HG02571 (cell line): ENCODE data around the gene CCSAP.
A peak's percentile ranks its signal among the peaks of the same experiment; 100 is the strongest.

Experiments used
- ATAC-seq: cut with Tn5 transposase; IDR thresholded peaks from one replicate; pipeline ENCODE4 v1.9.1; 2021; ENCODE audit warnings: mild to moderate bottlenecking, moderate library complexity; ENCODE audit not compliant: unreplicated experiment

Gene CCSAP

GRCh38 chr1:229365569-229365968 lies 22.7 kb upstream of the CCSAP start:
- no peak for ATAC-seq

- no peak for ATAC-seq
Observed at GRCh38 chr1:229364207-229365065, 21.6 kb upstream of the CCSAP start.

- ATAC-seq, result no peak
Observed at GRCh38 chr1:229363723-229364122, 20.9 kb upstream of the CCSAP start.

GRCh38 chr1:229360420-229360819 lies 17.6 kb upstream of the CCSAP start:
- ATAC-seq, result no peak

GRCh38 chr1:229355661-229356060 lies 12.8 kb upstream of the CCSAP start:
- ATAC-seq, result no peak

- no peak for ATAC-seq
Observed at GRCh38 chr1:229354226-229354625, 11.4 kb upstream of the CCSAP start.

- no peak for ATAC-seq
Observed at GRCh38 chr1:229352975-229353374, 10.1 kb upstream of the CCSAP start.

GRCh38 chr1:229349463-229350385 lies 6.9 kb upstream of the CCSAP start:
- ATAC-seq, result no peak

- ATAC-seq, result no peak
Observed at GRCh38 chr1:229347528-229347927, 4.7 kb upstream of the CCSAP start.

- ATAC-seq, result no peak
Observed at GRCh38 chr1:229344937-229345684, 2.3 kb upstream of the CCSAP start.

GRCh38 chr1:229344139-229344538 lies 1.3 kb upstream of the CCSAP start:
- ATAC-seq, result no peak

GRCh38 chr1:229341774-229342655 lies 832 bp downstream of the CCSAP start:
- ATAC-seq, result peak; percentile 77

GRCh38 chr1:229340496-229340895 lies 2.4 kb downstream of the CCSAP start:
- no peak for ATAC-seq

- ATAC-seq, result no peak
Observed at GRCh38 chr1:229339520-229339919, 3.3 kb downstream of the CCSAP start.

GRCh38 chr1:229339086-229339485 lies 3.8 kb downstream of the CCSAP start:
- no peak for ATAC-seq

GRCh38 chr1:229336345-229336744 lies 6.5 kb downstream of the CCSAP start:
- ATAC-seq, result no peak

- no peak for ATAC-seq
Observed at GRCh38 chr1:229334716-229335115, 8.1 kb downstream of the CCSAP start.

GRCh38 chr1:229334269-229334668 lies 8.6 kb downstream of the CCSAP start:
- ATAC-seq, result no peak

GRCh38 chr1:229328598-229329362 lies 14.1 kb downstream of the CCSAP start:
- no peak for ATAC-seq
